ENCODE measurements around the gene MELK. TPM values are rescaled to one million over a fixed set of nuclear protein-coding genes. Genes with fewer than 3 reads are reported as not detected.

Gene MELK
- total RNA-seq (2014; rRNA removed; shearing (Covaris generic)) (47.9 and 48.9 TPM in 2 replicates), total RNA-seq (2022) (58.7 and 63.2 TPM in 2 replicates), Bru-seq, nascent RNA (percentile 88 among the genes with signal in this experiment), BruChase-seq, experiment 1, labeled RNA remaining after a 6-hour chase (percentile 84 among the genes with signal in this experiment), BruChase-seq, experiment 2, labeled RNA remaining after a 2-hour chase (percentile 81 among the genes with signal in this experiment)
- long read RNA-seq, transcript MELK-201 (18 exons, 2,485 nt): major isoform, 25 of 109 reads
- long read RNA-seq, transcript MELK-210 (17 exons, 2,400 nt): minor isoform, 8 of 109 reads
- long read RNA-seq, partial matches to known transcripts: 7 of 109 reads
- long read RNA-seq, other reads (novel, unspliced or antisense): 60 of 109 reads

- H4K20me1 ChIP-seq (ENCODE audit: insufficient read depth, low read length): no peaks in the 10 kb centered on the region; the same call in 1 of the 2 replicates
- peak within 1 kb of the TSS; percentile 94 for H3K4me3 ChIP-seq (ENCODE audit: low read depth, low read length, poor library complexity, severe bottlenecking)
- H3K9me2 ChIP-seq (ENCODE audit: insufficient read depth, low read length): no peaks in the 10 kb centered on the region
- TSS peak; percentile 82 for BruUV-seq (replicated peaks)
- ChIA-PET CTCF (ENCODE audit: unreplicated experiment) (no interaction called here), POLR2A (no interaction called here)
- no peak for TF ChIP-seq EZH2phosphoT487 (IDR thresholded peaks at IDR 0.05; ENCODE audit: borderline replicate concordance, low read depth, low read length)
- no peak for TF ChIP-seq CTCF (conservative IDR thresholded peaks at IDR 0.05; ENCODE audit: low read length)
- peaks cover 36% of the 10 kb centered on the region for H3K36me3 ChIP-seq (ENCODE audit: insufficient read depth, low read length)
- peak within 1 kb of the TSS; percentile 78 for H2AFZ ChIP-seq (ENCODE audit: low read length)
- intact Hi-C loops (cut with micrococcal nuclease; ENCODE audit: unreplicated experiment): loop anchor here (5.0 to 10.0 kb wide), 2 partner anchors 170 to 892 kb away; partner anchors contain the start of genes RNF38 and ZBTB5
- peaks cover 53% of the 10 kb centered on the region for H3K4me1 ChIP-seq (ENCODE audit: insufficient read depth, low read length, poor library complexity, severe bottlenecking)
- peaks cover 46% of the 10 kb centered on the region for H3K79me2 ChIP-seq (ENCODE audit: insufficient read depth, low read depth, low read length)
- H3K27ac ChIP-seq (ENCODE audit: low read depth, low read length, poor library complexity, severe bottlenecking): peak within 1 kb of the TSS; percentile 58
- peak within 1 kb of the TSS; percentile 100 for H3K4me2 ChIP-seq (ENCODE audit: low read length)
- H3K9me3 ChIP-seq (ENCODE audit: low read length): no peaks in the 10 kb centered on the region
- peak; percentile 90 for DNase-seq (ENCODE audit: low spot score)
These were observed at the start of gene MELK for GRCh38 chr9:36572515-36573418. TSS of gene MELK (plus strand) at chr9:36572895. CDS start at chr9:36581682, 8,787 bp downstream.

GRCh38 chr9:36530224-36530623 is 42.5 kb upstream of the MELK start:
- TF ChIP-seq EZH2phosphoT487 (IDR thresholded peaks at IDR 0.05; ENCODE audit: borderline replicate concordance, low read depth, low read length) (no peak), CTCF (conservative IDR thresholded peaks at IDR 0.05; ENCODE audit: low read length) (no peak)
- H3K79me2 ChIP-seq (ENCODE audit: insufficient read depth, low read depth, low read length): no peaks in the 10 kb centered on the region
- DNase-seq (ENCODE audit: low spot score): no peak
- no peaks in the 10 kb centered on the region for H3K4me1 ChIP-seq (ENCODE audit: insufficient read depth, low read length, poor library complexity, severe bottlenecking)
- no peak overlapping the region for H3K4me3 ChIP-seq (ENCODE audit: low read depth, low read length, poor library complexity, severe bottlenecking)
- CTCF ChIA-PET (ENCODE audit: unreplicated experiment): no interaction called here
- no peaks in the 10 kb centered on the region for H3K36me3 ChIP-seq (ENCODE audit: insufficient read depth, low read length)
- H3K27ac ChIP-seq (ENCODE audit: low read depth, low read length, poor library complexity, severe bottlenecking): no peak overlapping the region
- H4K20me1 ChIP-seq (ENCODE audit: insufficient read depth, low read length): no peaks in the 10 kb centered on the region
- POLR2A ChIA-PET: no interaction called here
- H3K4me2 ChIP-seq (ENCODE audit: low read length): no peak overlapping the region
- H3K9me2 ChIP-seq (ENCODE audit: insufficient read depth, low read length): no peaks in the 10 kb centered on the region
- intact Hi-C loops (cut with micrococcal nuclease; ENCODE audit: unreplicated experiment): no loop called here
- no TSS peak for BruUV-seq (replicated peaks)
- H2AFZ ChIP-seq (ENCODE audit: low read length): no peak overlapping the region
- no peaks in the 10 kb centered on the region for H3K9me3 ChIP-seq (ENCODE audit: low read length)

All from OCI-LY7 (cell line).